Ishikawa (cell line): ENCODE data around the gene CER1.
A peak's percentile ranks its signal among the peaks of the same experiment; 100 is the strongest.

Source experiments
- CEBPB ChIP-seq: IDR thresholded peaks from 2 replicates; pipeline ENCODE4 v1.6.1; 2012
- CREB1 ChIP-seq: IDR thresholded peaks from 2 replicates; pipeline ENCODE4 v1.6.1; 2012; ENCODE audit warnings: low read depth
- EGR1 ChIP-seq: IDR thresholded peaks from 2 replicates; pipeline ENCODE4 v1.6.1; 2012
- EP300 ChIP-seq: IDR thresholded peaks from 2 replicates; pipeline ENCODE4 v1.6.1; 2012; ENCODE audit warnings: borderline replicate concordance
- FOXM1 ChIP-seq: IDR thresholded peaks from 2 replicates; pipeline ENCODE4 v1.6.1; 2012; ENCODE audit warnings: low read depth, borderline replicate concordance
- NFIC ChIP-seq: IDR thresholded peaks from 2 replicates; pipeline ENCODE4 v1.6.1; 2012
- RAD21 ChIP-seq: IDR thresholded peaks from 2 replicates; pipeline ENCODE4 v1.6.1; 2012; ENCODE audit warnings: low read depth
- TAF1 ChIP-seq: IDR thresholded peaks from 2 replicates; pipeline ENCODE4 v1.6.1; 2012; ENCODE audit warnings: low read depth, mild to moderate bottlenecking
- TCF12 ChIP-seq: IDR thresholded peaks from 2 replicates; pipeline ENCODE4 v1.6.1; 2012; ENCODE audit warnings: low read depth
- TEAD4 ChIP-seq: IDR thresholded peaks from 2 replicates; pipeline ENCODE4 v1.6.1; 2012
- YY1 ChIP-seq: IDR thresholded peaks from 2 replicates; pipeline ENCODE4 v1.6.1; 2012; ENCODE audit warnings: low read depth
- ZBTB7A ChIP-seq: IDR thresholded peaks from 2 replicates; pipeline ENCODE4 v1.6.1; 2012; ENCODE audit warnings: low read depth
- TF ChIP-seq, protein P1 (sequence below): IDR thresholded peaks from 2 replicates; pipeline ENCODE4 v1.6.1; 2012
- TF ChIP-seq, protein P2 (sequence below): IDR thresholded peaks from 2 replicates; pipeline ENCODE4 v1.6.1; 2012
- TF ChIP-seq, protein P3 (sequence below): IDR thresholded peaks from 2 replicates; pipeline ENCODE4 v1.6.1; 2012; ENCODE audit warnings: low read depth, mild to moderate bottlenecking

The CER1 gene

DNA sequence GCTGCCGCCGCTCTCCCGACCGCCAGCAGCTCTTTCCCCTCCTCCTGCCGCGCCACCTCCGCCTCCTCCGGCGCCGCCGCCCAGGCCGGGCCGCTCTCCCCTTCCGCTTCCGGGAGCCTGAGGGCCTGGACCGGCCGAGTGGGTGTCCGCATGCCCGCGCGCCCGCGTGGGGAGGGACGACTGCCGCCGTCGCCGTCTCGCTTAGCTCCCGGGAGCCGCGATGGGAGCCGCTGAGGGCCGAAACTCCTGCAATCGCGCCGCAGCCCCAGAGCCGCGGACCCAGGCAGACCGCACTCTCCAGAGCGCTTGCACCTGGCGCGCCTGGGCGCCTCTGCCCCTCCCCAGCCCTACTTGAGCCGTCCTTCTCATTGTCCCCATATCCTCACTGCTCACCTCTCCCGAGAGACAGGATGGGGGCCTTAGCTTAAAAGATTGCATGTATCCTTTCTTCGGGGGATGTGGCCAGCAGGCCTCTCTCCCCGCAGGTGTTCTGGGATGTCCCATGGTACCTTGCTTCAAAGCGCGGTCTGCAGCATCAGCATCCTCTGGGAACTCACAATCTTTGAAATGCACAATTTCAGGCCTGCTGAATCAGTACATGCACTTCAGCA is 29.2 kb downstream of the CER1 start, which contains the start of gene ZDHHC21:
ZDHHC21 (minus strand) TSS at position 182 of the 611 bp plus-strand sequence. CDS start 19,092 bp downstream, outside the sequence.
- TF ChIP-seq TEAD4 (no peak), RAD21 (no peak), TCF12 (peak; percentile 72), FOXM1 (no peak), CREB1 (no peak), ZBTB7A (no peak), CEBPB (no peak), YY1 (no peak), EGR1 (peak; percentile 26; the same call in 1 of the 2 replicates), EP300 (no peak), NFIC (no peak), TAF1 (peak; percentile 62)
- TF ChIP-seq, protein P1, sequence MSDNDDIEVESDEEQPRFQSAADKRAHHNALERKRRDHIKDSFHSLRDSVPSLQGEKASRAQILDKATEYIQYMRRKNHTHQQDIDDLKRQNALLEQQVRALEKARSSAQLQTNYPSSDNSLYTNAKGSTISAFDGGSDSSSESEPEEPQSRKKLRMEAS = peak; percentile 84
- TF ChIP-seq, protein P2, sequence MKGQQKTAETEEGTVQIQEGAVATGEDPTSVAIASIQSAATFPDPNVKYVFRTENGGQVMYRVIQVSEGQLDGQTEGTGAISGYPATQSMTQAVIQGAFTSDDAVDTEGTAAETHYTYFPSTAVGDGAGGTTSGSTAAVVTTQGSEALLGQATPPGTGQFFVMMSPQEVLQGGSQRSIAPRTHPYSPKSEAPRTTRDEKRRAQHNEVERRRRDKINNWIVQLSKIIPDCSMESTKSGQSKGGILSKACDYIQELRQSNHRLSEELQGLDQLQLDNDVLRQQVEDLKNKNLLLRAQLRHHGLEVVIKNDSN = no peak
- TF ChIP-seq, protein P3, sequence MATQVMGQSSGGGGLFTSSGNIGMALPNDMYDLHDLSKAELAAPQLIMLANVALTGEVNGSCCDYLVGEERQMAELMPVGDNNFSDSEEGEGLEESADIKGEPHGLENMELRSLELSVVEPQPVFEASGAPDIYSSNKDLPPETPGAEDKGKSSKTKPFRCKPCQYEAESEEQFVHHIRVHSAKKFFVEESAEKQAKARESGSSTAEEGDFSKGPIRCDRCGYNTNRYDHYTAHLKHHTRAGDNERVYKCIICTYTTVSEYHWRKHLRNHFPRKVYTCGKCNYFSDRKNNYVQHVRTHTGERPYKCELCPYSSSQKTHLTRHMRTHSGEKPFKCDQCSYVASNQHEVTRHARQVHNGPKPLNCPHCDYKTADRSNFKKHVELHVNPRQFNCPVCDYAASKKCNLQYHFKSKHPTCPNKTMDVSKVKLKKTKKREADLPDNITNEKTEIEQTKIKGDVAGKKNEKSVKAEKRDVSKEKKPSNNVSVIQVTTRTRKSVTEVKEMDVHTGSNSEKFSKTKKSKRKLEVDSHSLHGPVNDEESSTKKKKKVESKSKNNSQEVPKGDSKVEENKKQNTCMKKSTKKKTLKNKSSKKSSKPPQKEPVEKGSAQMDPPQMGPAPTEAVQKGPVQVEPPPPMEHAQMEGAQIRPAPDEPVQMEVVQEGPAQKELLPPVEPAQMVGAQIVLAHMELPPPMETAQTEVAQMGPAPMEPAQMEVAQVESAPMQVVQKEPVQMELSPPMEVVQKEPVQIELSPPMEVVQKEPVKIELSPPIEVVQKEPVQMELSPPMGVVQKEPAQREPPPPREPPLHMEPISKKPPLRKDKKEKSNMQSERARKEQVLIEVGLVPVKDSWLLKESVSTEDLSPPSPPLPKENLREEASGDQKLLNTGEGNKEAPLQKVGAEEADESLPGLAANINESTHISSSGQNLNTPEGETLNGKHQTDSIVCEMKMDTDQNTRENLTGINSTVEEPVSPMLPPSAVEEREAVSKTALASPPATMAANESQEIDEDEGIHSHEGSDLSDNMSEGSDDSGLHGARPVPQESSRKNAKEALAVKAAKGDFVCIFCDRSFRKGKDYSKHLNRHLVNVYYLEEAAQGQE = no peak

DNA sequence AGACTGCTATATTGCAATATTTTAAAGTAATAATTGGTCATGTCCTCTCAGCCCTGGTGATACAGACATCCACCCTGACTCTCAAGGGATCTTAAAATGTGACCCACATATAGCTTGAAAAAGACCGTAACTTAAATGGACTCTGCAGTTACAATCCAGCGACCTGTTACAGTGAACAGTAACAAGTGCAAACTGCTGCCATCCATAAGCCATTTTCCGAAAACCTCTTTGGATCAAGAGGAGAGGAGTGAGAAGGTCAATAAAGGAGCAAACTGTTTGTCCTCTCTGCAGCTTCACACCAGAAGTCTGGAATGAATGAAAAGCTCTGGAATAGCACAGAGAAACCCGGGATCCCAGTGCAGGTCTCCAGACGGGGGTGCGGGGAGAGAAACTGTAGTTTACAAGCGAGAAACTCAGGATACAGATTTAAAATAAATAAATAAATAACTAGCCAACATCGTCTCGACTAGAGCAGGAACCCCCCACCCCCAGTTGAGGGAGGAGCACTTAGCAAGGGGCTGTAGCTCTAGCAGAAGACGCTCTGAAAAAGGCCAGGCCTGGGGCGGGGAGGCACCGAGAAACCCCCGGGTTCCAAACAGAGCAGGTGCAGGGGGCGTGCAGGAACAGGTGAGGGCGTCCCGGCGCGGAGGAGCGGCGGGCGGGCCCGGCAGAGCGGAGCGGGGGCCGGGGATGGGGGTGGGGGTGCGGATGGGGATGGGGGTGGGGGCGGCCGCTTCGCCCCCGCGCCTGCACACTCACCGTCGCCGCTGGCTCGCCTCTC is 29.9 kb downstream of the CER1 start:
- no peak for TF ChIP-seq CREB1
- no peak for TF ChIP-seq EP300
- TF ChIP-seq RAD21 = no peak
- no peak for TF ChIP-seq YY1

DNA sequence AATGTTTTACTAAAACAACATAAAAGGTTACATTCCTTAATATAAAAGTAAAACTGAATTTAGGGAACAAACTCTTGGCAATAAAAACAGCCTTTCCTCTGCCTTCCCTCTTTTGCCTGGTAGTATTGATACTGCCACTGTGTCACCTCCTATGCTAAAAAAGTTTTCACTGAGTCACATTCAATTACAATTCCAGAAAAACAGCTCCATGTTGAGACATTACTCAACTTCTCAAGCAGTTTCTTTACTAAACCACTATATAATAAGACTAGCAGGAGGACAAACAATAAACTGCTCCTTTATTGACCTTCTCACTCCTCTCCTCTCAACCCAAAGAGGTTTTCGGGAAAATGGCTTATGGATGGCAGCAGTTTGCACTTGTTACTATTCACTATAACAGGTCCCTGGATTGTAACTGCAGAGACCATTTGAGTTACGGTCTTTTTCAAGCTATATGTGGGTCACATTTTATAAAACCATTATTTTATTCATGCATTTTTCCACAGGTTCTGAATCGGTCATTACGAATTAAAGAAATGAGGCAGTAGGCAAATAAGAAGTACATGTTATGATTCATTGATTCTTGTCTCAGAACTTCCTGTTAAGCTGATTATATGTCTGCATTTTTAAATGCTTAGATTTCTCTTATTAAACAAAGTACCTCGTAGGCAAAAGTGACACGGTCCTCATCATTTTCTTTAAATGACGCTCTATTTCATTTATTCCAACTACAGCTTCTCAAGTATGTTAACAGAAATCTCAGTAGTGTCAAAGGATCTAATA is 31.4 kb downstream of the CER1 start:
- TF ChIP-seq TCF12 (no peak), YY1 (no peak), CREB1 (no peak)
- TF ChIP-seq, protein P3 = no peak

DNA sequence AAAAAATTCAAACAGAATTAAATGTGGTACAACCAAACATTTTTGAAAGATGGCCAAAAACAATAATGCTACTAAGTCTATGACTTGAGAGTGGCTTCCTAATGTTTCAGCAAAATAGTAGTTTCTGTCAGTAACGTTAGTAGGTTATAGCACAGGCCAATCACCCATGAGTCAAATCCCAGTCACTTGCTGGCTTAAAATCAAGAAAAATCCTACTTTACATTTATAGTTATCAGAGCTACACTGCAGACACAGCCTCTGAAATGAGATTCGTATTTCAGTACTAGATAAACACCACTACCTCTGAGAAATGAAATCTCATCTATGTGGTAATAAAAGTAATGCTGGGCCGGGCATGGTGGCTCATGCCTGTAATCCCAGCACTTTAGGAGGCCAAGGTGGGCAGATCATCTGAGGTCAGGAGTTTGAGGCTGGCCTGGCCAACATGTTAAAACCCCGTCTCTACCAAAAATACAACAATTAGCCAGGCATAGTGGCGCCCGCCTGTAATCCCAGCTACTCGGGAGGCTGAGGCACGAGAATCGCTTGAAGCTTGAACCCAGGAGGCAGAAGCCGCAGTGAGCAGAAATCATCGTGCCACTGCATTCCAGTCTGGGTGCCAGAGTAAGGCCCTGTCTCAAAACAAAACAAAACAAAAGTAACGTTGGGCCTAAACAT is 35.4 kb downstream of the CER1 start:
- TF ChIP-seq NFIC = no peak
- no peak for TF ChIP-seq TCF12
- no peak for TF ChIP-seq EP300
- TF ChIP-seq CREB1 = no peak
- TF ChIP-seq, protein P3 = no peak

DNA sequence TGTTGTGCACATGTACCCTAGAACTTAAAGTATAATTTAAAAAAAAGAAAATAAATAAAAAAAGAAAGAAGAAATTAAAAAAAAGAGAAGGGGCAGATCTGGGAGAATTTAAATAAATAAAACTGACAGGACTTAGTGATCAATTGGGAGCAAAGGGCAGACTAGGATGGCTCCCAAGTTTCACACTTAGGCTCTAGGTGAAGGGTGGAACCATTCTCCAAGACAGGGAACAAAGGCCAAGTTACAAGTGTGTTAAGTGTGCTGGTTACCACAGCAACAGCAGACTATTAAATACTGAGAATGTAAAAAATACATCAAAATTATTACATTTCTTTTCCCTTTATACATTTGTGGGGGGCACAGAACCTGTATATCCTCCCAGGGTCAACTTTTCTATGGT is 36.4 kb downstream of the CER1 start:
- TF ChIP-seq CEBPB (no peak), FOXM1 (no peak), RAD21 (no peak), TAF1 (no peak), TEAD4 (no peak), CREB1 (no peak), YY1 (no peak), EP300 (no peak), EGR1 (no peak), NFIC (no peak), TCF12 (no peak), ZBTB7A (no peak)
- TF ChIP-seq, protein P1 = no peak
- TF ChIP-seq, protein P3 = no peak
- TF ChIP-seq, protein P2 = no peak
